Hepatocyte (in vitro differentiated cells): ENCODE measurements around the gene SH3RF3. TPM values are rescaled to one million over a fixed set of nuclear protein-coding genes. Genes with fewer than 3 reads are reported as not detected.

Experiments used
- DNase-seq: peaks from one replicate; pipeline ENCODE4 v3.0.0-alpha.2; 2016; ENCODE audit warnings: low spot score
- H2AFZ ChIP-seq: fragments of 200-600 bp; sonication (generic); 2 replicates; pipeline ENCODE4 v1.6.0; 2016; ENCODE audit warnings: antibody characterized with exemption, mild to moderate bottlenecking
- H3K27ac ChIP-seq: fragments of 200-600 bp; sonication (generic); 2 replicates; pipeline ENCODE4 v1.5.1; 2016; ENCODE audit warnings: mild to moderate bottlenecking
- H3K27me3 ChIP-seq: fragments of 200-600 bp; sonication (generic); 2 replicates; pipeline ENCODE4 v1.6.1; 2016
- H3K36me3 ChIP-seq: fragments of 200-600 bp; sonication (generic); replicated peaks from 2 replicates; pipeline ENCODE4 v1.5.1; 2016; ENCODE audit warnings: low read depth; ENCODE audit not compliant: insufficient read depth
- H3K4me1 ChIP-seq: fragments of 200-600 bp; sonication (generic); 2 replicates; pipeline ENCODE4 v1.5.1; 2016; ENCODE audit warnings: mild to moderate bottlenecking, moderate library complexity; ENCODE audit not compliant: insufficient read depth
- H3K4me2 ChIP-seq: fragments of 200-600 bp; sonication (generic); 2 replicates; pipeline ENCODE4 v1.6.0; 2016
- H3K4me3 ChIP-seq: fragments of 200-600 bp; sonication (generic); 2 replicates; pipeline ENCODE4 v1.5.1; 2016; ENCODE audit warnings: mild to moderate bottlenecking
- H3K79me2 ChIP-seq: fragments of 200-600 bp; sonication (generic); 2 replicates; pipeline ENCODE4 v1.6.0; 2017; ENCODE audit warnings: mild to moderate bottlenecking
- H3K9me2 ChIP-seq: fragments of 200-600 bp; sonication (generic); replicated peaks from 2 replicates; pipeline ENCODE4 v1.6.0; 2017; ENCODE audit warnings: mild to moderate bottlenecking; ENCODE audit not compliant: insufficient read depth
- H3K9me3 ChIP-seq: fragments of 200-600 bp; sonication (generic); 2 replicates; pipeline ENCODE4 v1.5.1; 2016; ENCODE audit warnings: low read depth, mild to moderate bottlenecking
- H4K20me1 ChIP-seq: fragments of 200-600 bp; sonication (generic); 2 replicates; pipeline ENCODE4 v1.6.0; 2016; ENCODE audit warnings: mild to moderate bottlenecking; ENCODE audit not compliant: insufficient read depth, poor library complexity, severe bottlenecking
- CTCF ChIP-seq: fragments of 200-600 bp; sonication (generic); IDR thresholded peaks from 2 replicates; pipeline ENCODE4 v1.5.1; 2016; ENCODE audit warnings: antibody characterized with exemption, mild to moderate bottlenecking; ENCODE audit not compliant: poor library complexity
- EZH2 ChIP-seq: fragments of 200-600 bp; sonication (generic); IDR thresholded peaks from 2 replicates; pipeline ENCODE4 v1.6.1; 2016; ENCODE audit warnings: antibody characterized with exemption, mild to moderate bottlenecking, borderline replicate concordance
- EZH2phosphoT487 ChIP-seq: fragments of 200-600 bp; sonication (generic); IDR thresholded peaks from one replicate; pipeline ENCODE4 v1.6.1; 2018; ENCODE audit warnings: antibody characterized with exemption, mild to moderate bottlenecking, low read depth, moderate library complexity; ENCODE audit not compliant: unreplicated experiment, severe bottlenecking
- WGBS: methylation state at CpG from one replicate; pipeline ENCODE4 v1.1.6; 2016; ENCODE audit warnings: low lambda C conversion rate; ENCODE audit errors: missing lambda C conversion rate; 5-methylcytosine and 5-hydroxymethylcytosine counted together
- polyA plus RNA-seq: library from polyadenylated mRNA; unstranded; fragments of >200 nt; fragmentation: Nextera tagmentation; extraction: Ambion mirVana; gene quantifications from 2 replicates; pipeline ENCODE4 v1.2.1, GENCODE V29; 2016
- total RNA-seq: library from RNA; depleted of rRNA; stranded (reverse); fragments of >200 nt; gene quantifications from 2 replicates; pipeline ENCODE4 v1.2.3, GENCODE V29; 2014

SH3RF3 gene
- total and polyA plus RNA-seq, 2 experiments from 2014 or later = 1.9 to 2.1 TPM

- no peak for TF ChIP-seq EZH2
- Histone ChIP-seq H3K36me3 (no peaks in the 10 kb centered on the region), H3K4me2 (no peak overlapping the region), H3K4me1 (peaks cover 6% of the 10 kb centered on the region), H2AFZ (no peak overlapping the region), H4K20me1 (no peaks in the 10 kb centered on the region), H3K79me2 (no peaks in the 10 kb centered on the region), H3K9me3 (no peaks in the 10 kb centered on the region), H3K27me3 (no peaks in the 10 kb centered on the region), H3K27ac (no peak overlapping the region), H3K4me3 (no peak overlapping the region), H3K9me2 (no peaks in the 10 kb centered on the region)
- DNase-seq = no peak
- 96% methylated on average over 14 of the region's 14 CpGs for WGBS
Measured at GRCh38 chr2:109487871-109488655, 359.1 kb downstream of the SH3RF3 start.

GRCh38 chr2:109489296-109489695, 360.3 kb downstream of the SH3RF3 start:
- H2AFZ ChIP-seq = no peak overlapping the region
- H3K27ac ChIP-seq = no peak overlapping the region
- H3K79me2 ChIP-seq = no peaks in the 10 kb centered on the region
- H4K20me1 ChIP-seq = no peaks in the 10 kb centered on the region
- no peaks in the 10 kb centered on the region for H3K4me1 ChIP-seq
- no peaks in the 10 kb centered on the region for H3K27me3 ChIP-seq
- H3K9me2 ChIP-seq = no peaks in the 10 kb centered on the region
- no peak overlapping the region for H3K4me2 ChIP-seq
- WGBS = 92% methylated on average over 9 of the region's 9 CpGs
- no peaks in the 10 kb centered on the region for H3K36me3 ChIP-seq
- TF ChIP-seq EZH2phosphoT487 = no peak
- no peak for TF ChIP-seq EZH2
- no peak for TF ChIP-seq CTCF
- H3K9me3 ChIP-seq = no peaks in the 10 kb centered on the region
- DNase-seq = no peak
- H3K4me3 ChIP-seq = no peak overlapping the region

GRCh38 chr2:109493176-109493935, 364.4 kb downstream of the SH3RF3 start:
- Histone ChIP-seq H3K27ac (no peak overlapping the region), H3K36me3 (no peaks in the 10 kb centered on the region), H3K27me3 (no peaks in the 10 kb centered on the region), H4K20me1 (no peaks in the 10 kb centered on the region), H3K4me2 (no peak overlapping the region), H3K9me2 (no peaks in the 10 kb centered on the region), H3K4me3 (no peak overlapping the region), H3K9me3 (no peaks in the 10 kb centered on the region), H2AFZ (no peak overlapping the region), H3K4me1 (no peaks in the 10 kb centered on the region), H3K79me2 (no peaks in the 10 kb centered on the region)
- no peak for DNase-seq
- WGBS = 100% methylated on average over 4 of the region's 4 CpGs
- TF ChIP-seq EZH2 = no peak

GRCh38 chr2:109494351-109494750, 365.3 kb downstream of the SH3RF3 start:
- Histone ChIP-seq H2AFZ (no peak overlapping the region), H3K27ac (no peak overlapping the region), H3K4me1 (peaks cover 5% of the 10 kb centered on the region), H4K20me1 (no peaks in the 10 kb centered on the region), H3K9me2 (no peaks in the 10 kb centered on the region), H3K4me3 (no peak overlapping the region), H3K9me3 (no peaks in the 10 kb centered on the region), H3K4me2 (no peak overlapping the region), H3K36me3 (no peaks in the 10 kb centered on the region), H3K79me2 (no peaks in the 10 kb centered on the region), H3K27me3 (no peaks in the 10 kb centered on the region)
- TF ChIP-seq EZH2phosphoT487 (no peak), CTCF (no peak), EZH2 (no peak)
- WGBS = 88% methylated on average over 3 of the region's 3 CpGs
- DNase-seq = no peak
